Duodenal mucosa (tissue), 2 donors: Measurements from ENCODE around the gene ZSWIM7.

Experiments used
- H3K27ac ChIP-seq: one replicate; pipeline ENCODE4 v1.7.0; 2013; ENCODE audit warnings: low read depth, low read length
- H3K27me3 ChIP-seq, 2 donors: one replicate each; pipeline ENCODE4 v1.7.0; 2013; ENCODE audit warnings: low read length in 2 of 2, control low read depth in 1 of 2; ENCODE audit not compliant: insufficient read depth in 2 of 2, control insufficient read depth in 1 of 2
- H3K36me3 ChIP-seq, 2 donors: one replicate each; pipeline ENCODE4 v1.7.0; 2013; ENCODE audit warnings: low read length in 2 of 2, control low read depth in 1 of 2; ENCODE audit not compliant: insufficient read depth in 2 of 2, control insufficient read depth in 1 of 2
- H3K4me1 ChIP-seq, 2 donors: one replicate each; pipeline ENCODE4 v1.7.0; 2013; ENCODE audit warnings: low read length in 2 of 2, control low read depth in 1 of 2; ENCODE audit not compliant: insufficient read depth in 2 of 2, control insufficient read depth in 1 of 2
- H3K4me3 ChIP-seq, 2 donors: one replicate each; pipeline ENCODE4 v1.7.0; 2013; ENCODE audit warnings: low read length in 2 of 2, low read depth in 1 of 2
- H3K9ac ChIP-seq, 2 donors: one replicate each; pipeline ENCODE4 v1.7.0; 2013; ENCODE audit warnings: low read length in 2 of 2, low read depth in 1 of 2
- H3K9me3 ChIP-seq, 2 donors: one replicate each; pipeline ENCODE4 v1.7.0; 2013; ENCODE audit warnings: low read length in 2 of 2, control low read depth in 1 of 2; ENCODE audit not compliant: control insufficient read depth in 1 of 2

Gene ZSWIM7

DNA sequence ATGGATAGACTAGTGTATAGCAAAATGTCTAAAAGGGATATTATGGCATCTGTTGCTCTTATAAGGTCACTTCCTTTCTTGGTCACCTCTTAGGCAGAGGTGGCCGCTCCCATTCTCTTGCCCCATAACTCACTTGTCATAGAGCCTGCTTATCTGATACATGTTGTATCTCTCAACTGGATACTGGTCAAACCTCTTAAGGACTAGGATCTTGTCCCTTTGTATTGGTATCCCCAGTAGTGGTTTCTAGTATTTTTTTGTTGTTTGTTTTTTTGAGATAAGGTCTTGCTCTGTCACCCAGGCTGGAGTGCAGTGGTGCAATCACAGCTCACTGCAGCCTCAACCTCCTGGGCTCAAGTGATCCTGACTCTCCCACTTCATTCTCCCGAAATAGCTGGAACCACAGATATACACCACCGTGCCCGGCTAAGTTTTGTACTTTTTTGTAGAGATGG, 27.0 kb downstream of the ZSWIM7 start:
- Histone ChIP-seq H3K4me1 (peaks cover 0 to under 1% of the 10 kb centered on the region in 2 donors), H3K27me3 (no peaks in the 10 kb centered on the region), H3K27ac (no peak overlapping the region), H3K36me3 (peaks cover 10 to 14% of the 10 kb centered on the region in 2 donors), H3K4me3 (no peak overlapping the region), H3K9ac (no peak overlapping the region), H3K9me3 (no peaks in the 10 kb centered on the region)

DNA sequence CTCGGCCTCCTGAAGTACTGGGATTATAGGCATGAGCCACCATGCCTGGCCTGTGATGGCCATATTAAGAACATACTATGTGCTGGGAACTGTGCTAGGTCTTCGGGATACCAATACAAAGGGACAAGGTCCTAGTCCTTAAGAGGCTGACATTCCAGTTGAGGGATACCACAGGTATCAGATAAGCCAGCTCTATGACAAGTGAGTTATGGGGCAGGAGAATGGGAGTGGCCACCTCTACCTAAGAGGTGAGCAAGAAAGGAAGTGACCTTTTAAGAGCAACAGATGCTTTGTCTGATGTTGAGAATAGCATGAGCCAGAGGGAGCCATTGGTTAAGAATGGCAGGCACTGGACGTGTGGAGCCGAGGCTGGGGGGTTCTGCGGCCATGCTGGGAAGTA, 27.6 kb downstream of the ZSWIM7 start:
- Histone ChIP-seq H3K27me3 (no peaks in the 10 kb centered on the region), H3K27ac (no peak overlapping the region), H3K4me1 (peaks cover 4% of the 10 kb centered on the region in 2 donors)

DNA sequence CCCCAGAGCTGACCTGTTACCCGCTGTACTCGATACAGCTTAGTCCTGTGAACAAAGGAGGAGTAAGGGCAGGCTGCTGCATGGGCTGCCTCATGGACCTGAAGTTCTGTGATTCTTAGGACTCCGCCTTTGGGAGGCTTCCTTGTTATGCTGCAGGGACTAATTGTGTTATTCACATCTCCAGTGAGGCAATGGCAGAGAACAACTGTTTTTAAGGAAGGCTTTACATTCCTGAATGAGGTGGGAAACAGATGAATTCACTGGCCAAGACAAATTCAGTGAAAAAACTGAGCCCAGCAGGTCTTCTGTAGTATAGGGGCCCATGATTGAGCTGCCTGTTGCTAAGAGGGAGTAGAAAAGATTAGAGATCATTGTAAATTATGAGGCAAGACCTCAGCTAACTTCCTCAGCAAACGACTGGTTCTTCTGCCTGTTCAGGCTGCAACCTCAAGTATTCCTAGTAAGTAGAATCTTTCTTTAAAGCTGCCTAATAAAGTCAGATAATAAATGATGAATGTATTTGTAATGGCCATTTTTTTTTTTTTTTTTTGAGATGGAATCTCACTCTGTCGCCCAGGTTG, 28.3 kb downstream of the ZSWIM7 start:
- no peak overlapping the region for H3K4me3 ChIP-seq
- H3K27ac ChIP-seq, result no peak overlapping the region
- peaks cover 11% of the 10 kb centered on the region in 2 donors for H3K4me1 ChIP-seq
- H3K27me3 ChIP-seq, result no peaks in the 10 kb centered on the region
- H3K9me3 ChIP-seq, result no peaks in the 10 kb centered on the region
- no peak overlapping the region for H3K9ac ChIP-seq
- peaks cover 1 to 8% of the 10 kb centered on the region in 2 donors for H3K36me3 ChIP-seq

More for the DNA sequence above, 27.6 kb downstream of the ZSWIM7 start:
- Histone ChIP-seq H3K9me3 (no peaks in the 10 kb centered on the region), H3K9ac (no peak overlapping the region), H3K4me3 (no peak overlapping the region), H3K36me3 (peaks cover 8 to 13% of the 10 kb centered on the region in 2 donors)

DNA sequence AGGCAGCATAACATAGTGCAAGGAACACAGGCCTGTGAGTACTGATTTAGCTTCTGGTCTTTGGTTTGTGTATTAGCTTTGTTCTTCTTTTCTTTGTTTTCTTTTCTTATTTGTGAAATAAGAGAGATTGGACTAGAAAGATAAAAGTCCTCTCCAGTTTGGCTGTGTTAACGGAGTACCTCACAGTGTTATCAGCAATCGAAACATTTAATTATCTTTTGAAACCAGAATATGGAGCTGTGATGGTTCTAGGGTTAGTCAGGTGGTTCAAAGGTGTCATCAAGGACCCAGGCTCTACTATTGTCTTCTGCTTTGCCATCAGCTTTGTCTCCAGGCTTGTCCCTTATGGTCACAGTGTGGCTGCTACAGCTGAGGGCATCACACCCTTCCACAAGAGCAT, 29.0 kb downstream of the ZSWIM7 start:
- Histone ChIP-seq H3K9ac (no peak overlapping the region), H3K4me3 (no peak overlapping the region), H3K27me3 (no peaks in the 10 kb centered on the region), H3K27ac (no peak overlapping the region), H3K4me1 (peaks cover 12 to 13% of the 10 kb centered on the region in 2 donors), H3K9me3 (no peaks in the 10 kb centered on the region), H3K36me3 (peaks cover 0 to 8% of the 10 kb centered on the region in 2 donors)

DNA sequence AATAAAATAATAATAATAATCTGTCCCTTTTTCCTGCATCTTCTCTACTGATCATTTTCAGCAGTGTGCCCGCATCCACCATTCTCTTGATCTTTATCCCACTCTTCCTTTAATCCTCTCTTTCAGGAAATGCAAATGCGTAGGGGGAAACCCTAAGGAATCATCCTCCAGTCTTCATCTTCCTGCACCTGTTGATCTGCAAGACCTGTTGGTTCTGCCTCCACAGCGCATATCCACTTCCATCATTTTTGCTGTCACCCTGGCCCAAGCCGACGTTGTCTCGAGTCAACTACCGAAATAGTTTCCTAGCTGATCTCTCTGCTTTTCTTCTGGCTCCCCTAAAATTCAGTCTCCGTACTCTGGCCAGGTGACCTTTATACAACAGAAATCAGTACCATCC, 30.0 kb downstream of the ZSWIM7 start:
- Histone ChIP-seq H3K27ac (no peak overlapping the region), H3K36me3 (peaks cover 0 to under 1% of the 10 kb centered on the region in 2 donors), H3K27me3 (no peaks in the 10 kb centered on the region), H3K9ac (no peak overlapping the region), H3K4me1 (peaks cover 12 to 13% of the 10 kb centered on the region in 2 donors), H3K9me3 (no peaks in the 10 kb centered on the region), H3K4me3 (no peak overlapping the region)

DNA sequence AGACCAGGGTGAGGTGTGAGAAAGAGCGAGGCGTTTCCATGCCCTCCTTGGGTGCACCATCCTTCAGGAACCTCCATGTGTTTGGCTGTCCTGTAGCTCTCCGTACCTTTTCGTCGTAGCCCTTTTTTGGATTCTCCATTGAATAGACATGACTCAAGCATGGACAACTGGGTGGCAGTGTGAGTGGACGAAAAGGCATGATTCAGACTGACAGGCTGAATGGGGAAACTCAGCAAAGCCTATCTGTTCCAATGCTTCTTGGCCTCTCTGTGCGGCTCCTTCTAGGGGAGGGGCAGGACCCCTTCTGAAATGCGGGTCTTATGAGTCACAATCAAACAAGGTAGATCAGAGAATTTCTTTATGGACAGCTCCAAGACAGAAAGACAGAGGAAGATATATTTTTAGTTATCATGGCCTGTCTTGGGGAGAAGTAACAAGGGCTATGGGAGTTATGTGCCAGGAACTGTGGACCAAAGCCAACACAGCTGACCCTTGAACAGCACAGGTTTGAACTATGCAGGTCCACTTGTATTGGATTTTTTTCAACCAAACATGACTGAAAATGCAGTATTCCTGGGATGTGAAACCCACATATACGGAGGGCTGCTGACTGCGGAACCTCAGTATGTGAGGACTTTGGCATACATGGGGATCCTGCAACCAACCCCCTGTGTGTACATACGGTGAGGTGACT, 31.7 kb downstream of the ZSWIM7 start:
- H3K36me3 ChIP-seq, result no peaks in the 10 kb centered on the region
- no peak overlapping the region for H3K9ac ChIP-seq
- no peaks in the 10 kb centered on the region for H3K9me3 ChIP-seq
- H3K4me1 ChIP-seq, result peaks cover 12 to 13% of the 10 kb centered on the region in 2 donors
- no peaks in the 10 kb centered on the region for H3K27me3 ChIP-seq
- no peak overlapping the region for H3K4me3 ChIP-seq
- no peak overlapping the region for H3K27ac ChIP-seq

DNA sequence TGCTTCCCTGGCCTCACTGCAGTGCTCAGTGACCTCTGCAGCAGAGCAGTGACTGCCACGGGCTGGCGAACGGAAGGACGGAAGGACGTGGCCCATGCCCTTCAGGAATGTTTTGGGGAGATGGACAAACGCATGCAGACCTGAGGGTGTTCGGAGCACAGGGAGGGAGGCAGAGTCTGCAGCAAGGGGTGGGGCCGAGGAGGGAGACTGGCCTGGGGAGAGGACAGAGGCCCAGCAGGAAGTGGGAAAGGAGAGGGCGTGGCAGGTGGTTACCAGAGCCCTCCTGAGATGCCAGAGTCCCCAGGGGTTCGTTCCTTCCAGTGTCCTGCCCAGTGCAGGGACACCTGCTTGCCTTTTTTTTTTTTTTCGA, 32.6 kb downstream of the ZSWIM7 start:
- H3K27me3 ChIP-seq, result no peaks in the 10 kb centered on the region
- H3K4me3 ChIP-seq, result peak overlapping the region in 1 of 2 donors; percentile 17
- H3K36me3 ChIP-seq, result no peaks in the 10 kb centered on the region
- peaks cover 12 to 13% of the 10 kb centered on the region in 2 donors for H3K4me1 ChIP-seq
- H3K9me3 ChIP-seq, result no peaks in the 10 kb centered on the region
- H3K9ac ChIP-seq, result no peak overlapping the region
- H3K27ac ChIP-seq, result peak overlapping the region; percentile 32

DNA sequence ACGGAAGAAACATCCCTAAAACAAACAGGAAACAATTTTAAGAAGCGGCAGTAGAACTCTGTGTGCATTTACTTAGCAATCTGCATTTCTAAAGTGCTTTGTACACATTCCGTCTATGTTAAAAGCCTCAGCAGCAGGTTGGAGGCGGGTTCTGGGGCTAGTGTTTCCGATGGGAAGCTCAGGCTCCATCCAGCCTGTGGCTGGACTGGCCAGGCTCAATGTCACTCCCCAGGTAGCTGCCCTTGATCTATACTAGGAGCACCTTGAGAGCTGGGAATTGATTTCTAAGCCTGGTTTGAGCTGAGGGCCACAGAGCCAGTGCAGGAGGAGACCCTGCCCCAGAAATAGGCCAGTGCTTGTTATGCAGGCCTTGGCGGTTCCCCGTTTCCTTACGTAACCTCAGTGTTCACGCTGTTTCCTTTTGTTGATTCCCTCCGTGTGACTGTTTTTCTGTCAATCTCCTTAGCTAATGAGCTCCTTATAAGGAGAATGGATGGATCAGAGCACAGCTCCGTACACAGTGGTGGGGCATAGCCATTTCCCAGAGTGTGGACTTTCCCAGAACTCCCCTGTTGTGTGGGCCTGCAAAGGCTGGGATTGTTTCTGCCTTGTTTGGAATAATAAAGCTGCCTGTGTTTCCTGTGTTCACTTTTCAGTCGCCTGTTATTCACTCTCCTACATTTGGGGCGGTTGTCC, 33.2 kb downstream of the ZSWIM7 start:
- no peaks in the 10 kb centered on the region for H3K9me3 ChIP-seq
- H3K27me3 ChIP-seq, result no peaks in the 10 kb centered on the region
- peaks cover 12 to 13% of the 10 kb centered on the region in 2 donors for H3K4me1 ChIP-seq
- H3K4me3 ChIP-seq, result peak overlapping the region in 1 of 2 donors; percentile 17
- no peaks in the 10 kb centered on the region for H3K36me3 ChIP-seq
- H3K9ac ChIP-seq, result no peak overlapping the region
- peak overlapping the region; percentile 32 for H3K27ac ChIP-seq

DNA sequence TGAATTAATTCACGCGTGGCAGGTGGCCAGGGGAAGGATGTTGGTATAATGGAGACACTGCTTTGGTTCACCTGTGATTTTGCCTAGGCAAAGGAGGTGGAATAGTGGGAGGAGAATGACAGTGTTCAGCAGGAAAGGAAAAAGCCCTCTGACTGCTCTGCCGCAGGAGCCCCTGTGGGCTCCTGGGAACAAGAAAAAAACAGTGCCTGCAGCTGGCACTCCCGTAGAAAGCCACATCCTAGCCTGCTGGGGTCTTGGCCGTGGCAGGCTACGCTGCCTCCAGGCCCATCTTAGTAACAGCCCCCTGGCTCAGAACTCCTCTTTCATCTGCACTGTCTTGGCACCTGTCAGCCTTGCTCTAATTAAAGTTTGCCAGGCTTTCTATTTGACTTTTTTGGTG, 34.0 kb downstream of the ZSWIM7 start:
- H3K4me3 ChIP-seq, result no peak overlapping the region
- no peaks in the 10 kb centered on the region for H3K9me3 ChIP-seq
- no peak overlapping the region for H3K9ac ChIP-seq
- no peaks in the 10 kb centered on the region for H3K27me3 ChIP-seq
- H3K36me3 ChIP-seq, result no peaks in the 10 kb centered on the region
- H3K4me1 ChIP-seq, result peaks cover 12 to 13% of the 10 kb centered on the region in 2 donors
- no peak overlapping the region for H3K27ac ChIP-seq

DNA sequence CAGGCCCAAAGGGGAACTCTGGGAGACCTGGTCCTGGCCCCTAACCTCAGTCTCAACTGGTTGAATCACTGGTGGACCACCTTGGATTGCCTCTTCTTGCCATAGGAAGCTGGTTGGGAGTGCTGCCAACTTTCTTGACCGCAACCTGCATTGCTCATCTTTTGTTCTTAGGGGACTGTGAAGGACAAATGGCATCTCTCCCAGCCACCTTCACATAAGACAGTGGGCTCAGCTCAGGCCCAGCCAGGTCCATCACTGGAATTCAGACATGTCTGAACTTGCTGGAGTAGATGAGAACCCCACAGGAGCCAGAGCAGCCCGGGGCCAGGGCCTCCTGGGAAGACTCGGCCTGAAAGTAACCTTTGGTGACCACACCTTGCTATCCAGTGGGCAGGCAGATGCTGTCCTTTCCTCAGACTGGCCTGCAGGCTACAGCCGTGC, 35.8 kb downstream of the ZSWIM7 start:
- H3K4me1 ChIP-seq, result peaks cover 13 to 17% of the 10 kb centered on the region in 2 donors
- H3K27ac ChIP-seq, result no peak overlapping the region
- no peak overlapping the region for H3K9ac ChIP-seq
- H3K36me3 ChIP-seq, result no peaks in the 10 kb centered on the region
- no peaks in the 10 kb centered on the region for H3K27me3 ChIP-seq
- H3K9me3 ChIP-seq, result no peaks in the 10 kb centered on the region
- no peak overlapping the region for H3K4me3 ChIP-seq
